Common myeloid progenitor, CD34-positive (primary cell): Measurements from ENCODE around the gene SEC14L1.
"Not testable (repeated sequence)": the region's sequence is repeated elsewhere in the genome, so short reads cannot be mapped to it uniquely, and the experiment has no call there.

Experiments
- CTCF ChIA-PET: fragments of 350-600 bp; sonication (Branson Sonifier 250); formaldehyde crosslinking; loops from one replicate; lab custom pipeline; 2021; ENCODE audit warnings: antibody characterized with exemption; lab: Charles Lee
- POLR2A ChIA-PET: fragments of 350-600 bp; sonication (Branson Sonifier 250); formaldehyde crosslinking; loops from one replicate; lab custom pipeline; 2021; ENCODE audit warnings: antibody characterized with exemption; lab: Charles Lee
- DNase-seq, 3 donors: peaks; one replicate each; pipeline versions ENCODE4 v3.0.0 to v3.0.0-alpha.2; 2013
- H3K27ac ChIP-seq, 2 experiments: 1 replicate in 1 of 2; 2 replicates in 1 of 2; pipeline ENCODE4 v1.7.0; 2013; ENCODE audit warnings: inconsistent platforms in 2 of 2, low read length in 2 of 2, mild to moderate bottlenecking in 2 of 2, low read depth in 1 of 2, moderate library complexity in 1 of 2; ENCODE audit not compliant: severe bottlenecking in 2 of 2, insufficient read depth in 1 of 2, poor library complexity in 1 of 2
- H3K27me3 ChIP-seq, 5 experiments: replicated peaks in 2 of 5; 1 replicate in 3 of 5; 2 replicates in 2 of 5; pipeline versions ENCODE4 v1.6.1 to v1.7.0; 2013; ENCODE audit warnings: low read length in 4 of 5, mild to moderate bottlenecking in 2 of 5, moderate library complexity in 2 of 5, inconsistent platforms in 1 of 5; ENCODE audit not compliant: insufficient read depth in 5 of 5, control insufficient read depth in 4 of 5
- H3K36me3 ChIP-seq, 4 experiments: 1 replicate in 2 of 4; 2 replicates in 2 of 4; pipeline versions ENCODE4 v1.6.1 to v1.7.0; 2013; ENCODE audit warnings: low read length in 3 of 4, control low read depth in 1 of 4, mild to moderate bottlenecking in 1 of 4; ENCODE audit not compliant: control insufficient read depth in 4 of 4, insufficient read depth in 4 of 4
- H3K4me1 ChIP-seq, 4 experiments: 1 replicate in 3 of 4; 2 replicates in 1 of 4; pipeline versions ENCODE4 v1.6.1 to v1.7.1; 2013; ENCODE audit warnings: low read length in 3 of 4, mild to moderate bottlenecking in 3 of 4, control low read depth in 1 of 4, inconsistent platforms in 1 of 4, moderate library complexity in 1 of 4; ENCODE audit not compliant: control insufficient read depth in 4 of 4, insufficient read depth in 4 of 4; ENCODE audit errors: control extremely low read depth in 1 of 4
- H3K4me3 ChIP-seq, 7 experiments: 1 replicate in 4 of 7; 2 replicates in 3 of 7; pipeline versions ENCODE4 v1.5.1 to v1.7.0; 2013; ENCODE audit warnings: mild to moderate bottlenecking in 7 of 7, low read length in 6 of 7, moderate library complexity in 6 of 7, inconsistent platforms in 2 of 7, low read depth in 2 of 7, control low read depth in 1 of 7; ENCODE audit not compliant: insufficient read depth in 4 of 7, control insufficient read depth in 1 of 7; ENCODE audit errors: extremely low read depth in 1 of 7
- H3K9me3 ChIP-seq, 5 experiments: 1 replicate in 4 of 5; 2 replicates in 1 of 5; pipeline versions ENCODE4 v1.6.1 to v1.7.1; 2013; ENCODE audit warnings: low read length in 4 of 5, mild to moderate bottlenecking in 2 of 5, inconsistent platforms in 1 of 5, low read depth in 1 of 5, moderate library complexity in 1 of 5; ENCODE audit not compliant: control insufficient read depth in 4 of 5, insufficient read depth in 2 of 5; ENCODE audit errors: control extremely low read depth in 1 of 5
- WGBS: methylation state at CpG from one replicate; pipeline ENCODE4 v1.1.5; 2013; ENCODE audit not compliant: insufficient coverage; 5-methylcytosine and 5-hydroxymethylcytosine counted together

The SEC14L1 gene

GRCh38 chr17:77150196-77150595 lies 9.4 kb downstream of the SEC14L1 start:
- POLR2A ChIA-PET, result interaction anchor here (1.1 kb wide), 1 partner anchor 10 kb away, joined by 3 read pairs; no protein-coding TSS in a partner anchor
- CTCF ChIA-PET, result interaction anchor here (1.2 to 1.5 kb wide), 2 partner anchors 9 to 24 kb away, joined by 3 to 4 read pairs; no protein-coding TSS in a partner anchor
- WGBS, result 100% methylated on average over 3 of the region's 5 CpGs

GRCh38 chr17:77151186-77151585 lies 10.4 kb downstream of the SEC14L1 start:
- Histone ChIP-seq H3K36me3 (peaks cover 10 to 55% (median 35%) of the 10 kb centered on the region in 4 experiments), H3K4me1 (peaks cover 0 to 12% (median under 1%) of the 10 kb centered on the region in 4 experiments), H3K4me3 (no peak overlapping the region), H3K27me3 (no peaks in the 10 kb centered on the region), H3K27ac (no peak overlapping the region), H3K9me3 (no peaks in the 10 kb centered on the region)
- CTCF ChIA-PET, result no interaction called here
- POLR2A ChIA-PET, result interaction anchor here (1.1 kb wide), 1 partner anchor 9 kb away, joined by 3 read pairs; no protein-coding TSS in a partner anchor
- DNase-seq, result no peak
- 98% methylated on average over 5 of the region's 7 CpGs for WGBS

More at GRCh38 chr17:77150196-77150595, 9.4 kb downstream of the SEC14L1 start:
- Histone ChIP-seq H3K27ac (no peak overlapping the region), H3K4me3 (no peak overlapping the region), H3K4me1 (peaks cover 0 to 22% (median 9%) of the 10 kb centered on the region in 4 experiments), H3K9me3 (no peaks in the 10 kb centered on the region), H3K36me3 (peaks cover 10 to 59% (median 32%) of the 10 kb centered on the region in 4 experiments), H3K27me3 (no peaks in the 10 kb centered on the region)
- DNase-seq, result no peak

- H3K27me3 ChIP-seq, DNase-seq, H3K9me3 ChIP-seq, H3K4me3 ChIP-seq, H3K27ac ChIP-seq, H3K4me1 ChIP-seq: not testable (repeated sequence)
- ChIA-PET CTCF (interaction anchor here (0.7 kb wide), 1 partner anchor 456 kb away, joined by 3 read pairs; no protein-coding TSS in a partner anchor), POLR2A (interaction anchor here (0.7 to 1.2 kb wide), 2 partner anchors 24 to 68 kb away, joined by 3 read pairs; no protein-coding TSS in a partner anchor)
- H3K36me3 ChIP-seq, result peaks cover 10 to 51% (median 35%) of the 10 kb centered on the region in 4 experiments
- 100% methylated on average over 4 of the region's 6 CpGs for WGBS
Measured at GRCh38 chr17:77152056-77152455, 11.3 kb downstream of the SEC14L1 start.

- WGBS, result 100% methylated on average over 1 of the region's 1 CpG
- POLR2A ChIA-PET, result no interaction called here
- H3K27ac ChIP-seq, result no peak overlapping the region
- H3K4me3 ChIP-seq, result no peak overlapping the region
- CTCF ChIA-PET, result interaction anchor here (2.1 kb wide), 1 partner anchor 8 kb away, joined by 9 read pairs; no protein-coding TSS in a partner anchor
- no peaks in the 10 kb centered on the region for H3K4me1 ChIP-seq
- DNase-seq, result no peak
- peaks cover 5 to 38% (median 22%) of the 10 kb centered on the region in 4 experiments for H3K36me3 ChIP-seq
- no peaks in the 10 kb centered on the region for H3K9me3 ChIP-seq
- no peaks in the 10 kb centered on the region for H3K27me3 ChIP-seq
Measured at GRCh38 chr17:77153472-77153871, 12.7 kb downstream of the SEC14L1 start.

DNA sequence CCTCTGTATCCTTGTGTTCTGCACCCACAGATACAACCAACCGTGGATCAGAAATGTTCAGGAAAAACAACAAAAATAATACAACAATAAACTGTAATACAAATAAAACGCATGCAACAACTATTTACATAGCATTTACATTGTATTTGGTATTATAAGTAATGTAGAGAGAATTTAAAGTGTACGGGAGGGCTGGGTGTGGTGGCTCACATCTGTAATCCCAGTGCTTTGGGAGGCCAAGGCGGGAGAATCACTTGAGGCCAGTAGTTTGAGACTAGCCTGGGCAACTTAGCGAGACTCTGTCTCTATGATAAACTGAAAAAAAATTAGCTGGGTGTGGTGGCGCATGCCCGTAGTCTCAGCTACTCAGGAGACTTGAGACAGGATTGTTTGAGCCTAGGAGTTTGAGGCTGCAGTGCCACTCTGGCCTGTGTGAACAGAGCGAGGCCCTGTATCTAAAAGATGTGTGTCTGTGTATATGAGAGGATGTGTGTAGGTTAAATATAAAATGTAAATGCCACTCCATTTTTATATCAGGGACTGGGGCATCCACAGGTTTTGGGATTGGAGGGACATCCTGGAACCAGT lies 13.3 kb downstream of the SEC14L1 start:
- no peaks in the 10 kb centered on the region for H3K9me3 ChIP-seq
- H3K4me3 ChIP-seq, result no peak overlapping the region
- 97% methylated on average over 5 of the region's 8 CpGs for WGBS
- POLR2A ChIA-PET, result no interaction called here
- CTCF ChIA-PET, result interaction anchor here (0.6 to 2.1 kb wide), 2 partner anchors 8 to 63 kb away, joined by 3 to 9 read pairs; no protein-coding TSS in a partner anchor
- H3K4me1 ChIP-seq, result no peaks in the 10 kb centered on the region
- peaks cover 5 to 32% (median 16%) of the 10 kb centered on the region in 4 experiments for H3K36me3 ChIP-seq
- H3K27me3 ChIP-seq, result no peaks in the 10 kb centered on the region
- DNase-seq, result no peak
- no peak overlapping the region for H3K27ac ChIP-seq

- no peaks in the 10 kb centered on the region for H3K9me3 ChIP-seq
- no peak for DNase-seq
- H3K4me3 ChIP-seq, result no peak overlapping the region
- POLR2A ChIA-PET, result interaction anchor here (0.6 kb wide), 1 partner anchor 105 kb away, joined by 6 read pairs; no protein-coding TSS in a partner anchor
- no peak overlapping the region for H3K27ac ChIP-seq
- CTCF ChIA-PET, result interaction anchor here (2.1 kb wide), 1 partner anchor 9 kb away, joined by 9 read pairs; no protein-coding TSS in a partner anchor
- peaks cover 0 to under 1% (median under 1%) of the 10 kb centered on the region in 4 experiments for H3K4me1 ChIP-seq
- H3K27me3 ChIP-seq, result no peaks in the 10 kb centered on the region
- peaks cover 4 to 24% (median 10%) of the 10 kb centered on the region in 4 experiments for H3K36me3 ChIP-seq
- WGBS, result 93% methylated on average over 3 of the region's 3 CpGs
Measured at GRCh38 chr17:77155125-77155524, 14.4 kb downstream of the SEC14L1 start.

DNA sequence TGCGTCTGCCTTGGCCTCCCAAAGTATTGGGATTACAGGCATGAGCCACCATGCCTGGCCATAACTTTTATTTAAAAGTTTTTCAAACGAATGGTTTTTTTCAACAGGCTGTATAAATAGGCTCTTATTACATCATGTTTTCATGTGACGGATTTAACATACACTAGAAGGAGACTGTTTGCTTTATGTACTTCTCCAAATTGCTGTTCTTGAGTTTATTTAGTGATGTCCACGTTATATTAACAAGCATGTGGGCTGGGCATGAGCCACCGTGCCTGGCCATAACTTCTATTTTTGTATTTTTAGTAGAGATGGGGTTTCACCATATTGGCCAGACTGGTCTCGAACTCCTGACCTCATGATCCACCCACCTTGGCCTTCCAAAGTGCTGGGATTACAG lies 17.0 kb downstream of the SEC14L1 start:
- WGBS, result 86% methylated on average over 4 of the region's 6 CpGs

More for the DNA sequence above, 17.0 kb downstream of the SEC14L1 start:
- not testable (repeated sequence) for H3K27ac ChIP-seq, H3K9me3 ChIP-seq, DNase-seq, H3K4me3 ChIP-seq, H3K27me3 ChIP-seq, H3K36me3 ChIP-seq
- POLR2A ChIA-PET, result interaction anchor here (0.7 kb wide), 1 partner anchor 12 kb away, joined by 4 read pairs; no protein-coding TSS in a partner anchor
- CTCF ChIA-PET, result interaction anchor here (1.8 kb wide), 2 partner anchors 14 to 57 kb away, joined by 3 to 6 read pairs; no protein-coding TSS in a partner anchor
- peaks cover 0 to 15% (median 2%) of the 10 kb centered on the region in 4 experiments for H3K4me1 ChIP-seq
